HG03558 (cell line): ENCODE measurements around the gene TNFSF15.
"Not testable (repeated sequence)": the region's sequence is repeated elsewhere in the genome, so short reads cannot be mapped to it uniquely, and the experiment has no call there.

ENCODE experiments used
- ATAC-seq: cut with Tn5 transposase; IDR thresholded peaks from one replicate; pipeline ENCODE4 v1.9.1; 2021; ENCODE audit warnings: moderate number of reproducible peaks; ENCODE audit not compliant: unreplicated experiment; ENCODE audit errors: extremely low read depth

TNFSF15 gene

DNA sequence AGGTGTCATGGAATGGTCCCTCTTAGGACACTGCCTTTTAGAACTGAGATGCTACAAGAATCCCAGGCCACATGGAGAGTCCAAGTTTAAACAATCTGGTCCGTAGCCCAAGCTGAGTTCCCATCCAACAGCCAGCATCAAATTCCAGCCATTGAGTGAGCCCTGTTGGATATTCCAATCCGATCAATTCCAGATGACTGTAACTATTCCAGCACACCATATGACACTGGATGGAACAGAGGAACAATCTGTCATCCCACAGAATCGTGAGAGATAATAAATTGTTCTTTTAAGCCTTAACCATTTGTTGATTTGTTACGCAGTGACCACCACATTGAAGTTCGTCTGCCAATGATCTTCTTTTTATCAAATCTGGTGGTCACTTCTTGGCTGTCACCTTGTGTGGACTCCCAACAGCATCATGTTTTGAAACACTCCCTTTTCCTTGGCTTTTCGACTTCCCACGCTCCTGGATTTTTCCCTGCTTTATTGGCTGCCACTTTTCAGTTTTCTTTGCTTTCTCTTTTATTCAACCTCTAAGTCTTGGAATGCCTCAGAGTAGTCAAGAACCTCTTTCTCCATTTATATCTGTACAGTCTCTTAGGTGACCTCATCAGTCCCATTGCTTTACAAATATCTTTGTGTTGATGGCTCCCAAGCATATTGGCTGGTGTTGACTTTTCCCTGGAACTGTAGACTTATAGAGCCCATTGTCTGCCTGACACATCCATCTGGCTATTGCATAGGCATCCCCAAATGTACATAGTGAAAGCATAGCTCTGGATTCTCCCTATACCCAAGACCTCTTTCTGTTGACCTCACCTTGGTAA is 46.1 kb downstream of the TNFSF15 start:
- no peak for ATAC-seq

GRCh38 chr9:114757984-114758383 is 47.9 kb downstream of the TNFSF15 start:
- ATAC-seq: no peak

GRCh38 chr9:114757395-114757794 is 48.4 kb downstream of the TNFSF15 start:
- ATAC-seq: no peak

- no peak for ATAC-seq
These were observed 48.9 kb downstream of the TNFSF15 start for GRCh38 chr9:114756920-114757319.

GRCh38 chr9:114754581-114754980 is 51.3 kb downstream of the TNFSF15 start:
- ATAC-seq: no peak

- ATAC-seq: no peak
These were observed 59.1 kb downstream of the TNFSF15 start for GRCh38 chr9:114746591-114747346.

- ATAC-seq: no peak
These were observed 59.8 kb downstream of the TNFSF15 start for GRCh38 chr9:114745879-114746550.

DNA sequence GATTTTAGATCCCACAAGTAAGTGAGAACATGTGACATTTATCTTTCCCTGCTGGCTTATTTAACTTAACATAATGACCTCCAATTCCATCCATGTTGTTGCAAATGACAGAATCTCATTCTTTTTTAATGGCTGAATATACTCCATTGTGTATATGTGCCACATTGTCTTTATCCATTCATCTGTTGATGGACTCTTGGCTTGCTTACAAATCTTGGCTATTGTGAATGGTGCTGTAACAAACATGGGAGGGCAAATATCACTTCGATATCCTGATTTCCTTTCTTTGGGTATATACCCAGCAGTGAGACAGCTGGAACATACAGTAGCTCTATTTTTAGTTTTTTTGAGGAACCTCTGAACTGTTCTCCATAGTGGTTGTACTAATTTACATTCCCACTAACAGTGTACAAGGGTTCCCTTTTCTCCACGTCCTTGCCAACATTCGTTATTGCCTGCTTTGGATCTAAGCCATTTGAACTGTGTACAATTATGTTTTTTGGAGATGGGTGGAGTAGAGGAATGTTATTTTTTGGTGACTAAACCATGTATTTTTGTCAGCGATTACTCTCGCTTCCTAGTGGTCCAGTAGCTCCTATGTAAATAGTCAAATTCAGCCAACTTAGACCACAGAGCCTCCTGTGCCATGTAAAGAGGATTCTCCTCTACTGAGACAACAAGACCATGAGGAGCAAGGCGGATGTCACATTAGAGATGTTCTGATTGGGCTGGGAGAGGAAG is 60.6 kb downstream of the TNFSF15 start:
- no peak for ATAC-seq

DNA sequence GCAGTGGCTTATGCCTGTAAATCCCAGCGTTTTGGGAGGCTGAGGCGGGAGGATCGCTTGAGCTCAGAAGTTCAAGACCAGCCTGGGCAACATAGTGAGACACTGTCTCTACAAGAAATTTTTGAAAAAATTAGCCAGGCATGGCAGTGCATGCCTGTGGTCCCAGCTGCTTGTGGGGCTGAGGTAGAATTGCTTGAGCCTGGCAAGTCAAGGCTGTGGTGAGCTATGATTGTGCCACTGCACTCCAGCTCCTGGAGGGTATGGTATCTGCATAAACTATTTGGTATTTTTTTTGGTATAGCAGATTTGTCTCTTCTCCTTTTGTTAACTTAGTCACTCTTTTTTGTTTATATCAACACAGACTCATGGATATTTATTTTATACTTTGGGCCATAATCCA is 62.4 kb downstream of the TNFSF15 start:
- ATAC-seq: no peak

GRCh38 chr9:114742947-114743346 is 62.9 kb downstream of the TNFSF15 start:
- ATAC-seq: no peak

DNA sequence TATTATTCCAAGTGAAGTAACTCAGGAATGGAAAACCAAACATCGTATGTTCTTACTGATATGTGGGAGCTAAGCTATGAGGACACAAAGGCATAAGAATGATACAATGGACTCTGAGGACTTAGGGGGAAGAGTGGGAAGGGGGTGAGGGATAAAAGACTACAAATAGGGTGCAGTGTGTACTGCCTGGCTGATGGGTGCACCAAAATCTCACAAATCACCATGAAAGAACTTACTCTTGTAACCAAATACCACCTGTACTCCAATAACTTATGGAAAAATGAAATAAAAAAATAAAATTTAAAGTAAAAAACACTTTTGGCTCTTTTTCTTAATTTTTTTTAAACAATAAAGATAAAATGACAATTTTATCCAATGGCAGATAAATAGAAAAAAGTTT is 64.3 kb downstream of the TNFSF15 start:
- not testable (repeated sequence) for ATAC-seq

DNA sequence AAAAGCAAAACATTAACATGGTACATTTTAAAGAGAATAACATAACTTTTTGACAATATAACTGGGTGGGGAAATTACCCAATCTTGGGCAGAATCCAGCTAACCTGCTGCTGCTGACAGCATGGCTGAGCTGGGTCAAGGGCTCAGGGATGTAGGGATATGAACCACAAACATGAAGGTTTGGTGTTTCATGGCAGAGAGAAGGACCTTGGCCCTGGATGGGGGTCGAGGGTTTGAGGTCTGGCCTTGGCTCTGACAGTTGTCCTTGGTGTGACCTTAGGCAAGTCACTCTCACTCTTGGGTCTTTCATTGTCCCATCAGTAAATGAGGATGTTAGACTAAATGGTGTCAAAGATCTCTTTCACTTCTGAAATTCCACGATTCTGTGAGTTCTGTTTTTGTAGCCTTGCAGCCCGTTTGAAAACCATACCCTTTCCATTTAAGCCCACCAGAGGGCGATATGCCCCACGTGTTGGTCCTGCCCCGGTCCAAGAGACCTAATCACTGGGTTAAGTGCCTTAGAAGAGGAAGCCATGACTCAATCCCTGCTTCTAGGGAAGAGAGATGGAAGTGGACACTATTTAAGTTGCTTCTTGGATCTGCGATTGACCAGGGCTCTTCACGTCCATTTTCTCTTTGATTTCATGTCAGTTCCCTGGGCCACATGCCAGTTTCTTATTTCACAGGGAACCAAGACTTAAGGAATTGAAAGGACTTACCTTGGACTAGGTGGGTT is 67.1 kb downstream of the TNFSF15 start:
- ATAC-seq: no peak

GRCh38 chr9:114737847-114738246 is 68.0 kb downstream of the TNFSF15 start:
- no peak for ATAC-seq

- ATAC-seq: no peak
These were observed 68.7 kb downstream of the TNFSF15 start for GRCh38 chr9:114737118-114737517.

DNA sequence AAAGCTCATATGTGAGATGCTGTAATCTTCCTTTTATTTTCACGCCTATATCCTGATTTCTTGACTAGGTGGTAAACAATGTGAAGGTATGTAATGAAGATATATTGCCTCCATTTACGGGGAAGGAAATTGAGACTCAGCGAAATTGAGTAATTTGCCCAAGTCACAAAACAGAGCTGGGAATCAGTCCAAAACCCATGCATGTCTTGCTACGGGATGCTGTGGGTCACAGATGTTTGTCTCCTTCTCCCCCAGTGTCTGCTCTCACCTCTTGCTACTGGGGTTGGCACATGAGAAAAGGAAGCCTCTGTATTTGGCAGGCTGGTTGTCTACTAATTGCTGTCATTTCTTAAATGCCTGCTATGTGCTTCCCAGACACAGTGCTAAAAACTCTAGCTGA is 70.1 kb downstream of the TNFSF15 start:
- ATAC-seq: no peak

DNA sequence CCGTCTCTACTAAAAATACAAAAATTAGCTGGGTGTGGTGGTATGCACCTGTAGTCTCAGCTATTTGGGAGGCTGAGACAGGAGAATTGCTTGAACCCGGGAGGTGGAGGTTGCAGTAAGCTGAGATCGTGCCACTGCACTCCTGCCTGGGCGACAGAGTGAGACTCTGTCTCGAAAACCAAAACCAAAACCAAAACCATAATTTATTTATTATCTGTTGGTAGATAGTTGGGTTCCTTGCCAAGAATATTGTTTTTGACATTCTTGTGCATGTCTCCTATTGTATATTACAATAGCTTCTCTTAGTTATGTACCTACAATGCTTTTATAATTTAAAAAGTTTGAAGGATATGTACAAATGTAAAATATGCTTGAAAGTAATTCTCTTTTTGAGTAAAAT is 70.7 kb downstream of the TNFSF15 start:
- ATAC-seq: not testable (repeated sequence)
